ENCODE measurements around the gene ARHGAP4.

ARHGAP4 gene

GRCh38 chrX:153868576-153869472 lies 57.2 kb downstream of the ARHGAP4 start:
- DNase-seq (ENCODE audit: low read depth, low spot score): no peak

GRCh38 chrX:153867671-153868070 lies 58.4 kb downstream of the ARHGAP4 start:
- DNase-seq (ENCODE audit: low read depth, low spot score): no peak

DNA sequence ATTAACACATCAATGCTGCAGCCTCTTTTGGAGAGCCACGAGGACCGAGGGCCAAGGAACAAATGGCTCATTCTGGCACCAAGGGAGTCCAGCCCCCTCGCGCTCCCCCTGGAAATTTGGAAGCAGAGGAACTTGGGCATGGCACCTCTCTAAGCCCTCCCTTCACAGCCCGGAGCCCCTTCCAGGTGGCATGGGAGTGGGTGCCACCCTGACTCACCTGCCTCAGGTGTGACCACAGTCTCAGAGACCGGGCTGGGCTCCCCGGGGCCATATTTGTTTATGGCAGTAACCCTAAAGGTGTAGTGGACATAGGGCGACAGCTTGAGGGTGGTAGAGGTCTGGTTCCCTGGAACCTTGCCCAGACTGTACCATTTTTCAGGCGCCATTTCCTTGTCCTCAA lies 58.9 kb downstream of the ARHGAP4 start:
- no peak for DNase-seq (ENCODE audit: low read depth, low spot score)

DNA sequence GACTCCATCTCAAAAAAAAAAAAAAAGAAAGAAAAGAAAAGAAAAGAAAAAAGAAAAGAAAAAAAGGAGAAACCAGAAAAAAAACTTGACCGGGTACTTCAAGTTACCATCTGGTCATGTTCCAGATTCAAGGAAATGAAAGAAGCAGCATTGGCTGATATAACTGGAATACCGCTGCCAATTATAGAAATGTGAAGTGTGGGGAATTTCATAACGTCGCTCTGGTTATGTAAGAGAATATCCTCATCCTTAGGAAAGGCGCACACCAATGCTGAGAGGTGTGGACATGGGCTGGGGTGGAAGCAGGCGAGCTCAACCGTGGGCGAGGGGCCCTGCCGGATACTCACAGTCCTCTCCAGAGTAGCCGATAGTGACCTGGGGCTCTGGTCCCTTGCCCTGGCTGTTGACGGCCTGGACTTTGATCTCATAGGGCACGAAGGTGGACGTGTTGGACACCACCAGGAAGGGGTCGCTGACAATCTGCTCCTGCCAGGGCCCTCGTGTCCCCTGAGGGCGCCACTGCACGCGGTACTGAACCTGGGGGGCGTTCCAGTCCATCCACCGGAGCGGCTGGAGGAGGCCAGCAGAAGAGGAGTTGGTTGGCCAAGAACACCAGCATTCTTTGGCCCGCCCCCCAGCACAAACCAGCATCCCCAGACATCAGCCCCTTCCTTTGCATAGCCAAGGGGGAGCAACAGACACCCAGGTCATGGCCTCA lies 59.6 kb downstream of the ARHGAP4 start:
- no peak for DNase-seq (ENCODE audit: low read depth, low spot score)

DNA sequence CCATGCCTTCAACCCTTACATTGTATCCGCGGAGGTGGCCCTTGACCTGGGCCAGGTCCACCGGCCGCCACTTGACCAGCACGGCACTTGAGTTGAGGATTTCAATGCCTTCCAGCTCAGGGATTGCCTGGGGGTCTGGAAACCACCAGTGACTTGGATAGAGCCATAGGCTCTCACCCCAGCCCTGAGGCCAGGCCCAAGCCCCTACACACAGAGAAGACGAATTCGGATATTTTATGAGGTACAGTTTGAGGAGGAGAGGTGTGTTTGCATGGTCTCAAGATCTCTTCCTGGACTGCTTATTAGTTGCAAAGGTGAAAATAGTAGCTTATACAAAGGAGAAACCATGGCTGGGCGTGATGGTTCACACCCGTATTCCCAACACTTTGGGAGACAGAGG lies 60.4 kb downstream of the ARHGAP4 start:
- DNase-seq (ENCODE audit: low read depth, low spot score): no peak

GRCh38 chrX:153865321-153865580 lies 60.8 kb downstream of the ARHGAP4 start:
- DNase-seq (ENCODE audit: low read depth, low spot score): no peak

GRCh38 chrX:153864561-153865320 lies 61.3 kb downstream of the ARHGAP4 start:
- DNase-seq (ENCODE audit: low read depth, low spot score): no peak

GRCh38 chrX:153864101-153864500 lies 62.0 kb downstream of the ARHGAP4 start:
- DNase-seq (ENCODE audit: low read depth, low spot score): no peak

DNA sequence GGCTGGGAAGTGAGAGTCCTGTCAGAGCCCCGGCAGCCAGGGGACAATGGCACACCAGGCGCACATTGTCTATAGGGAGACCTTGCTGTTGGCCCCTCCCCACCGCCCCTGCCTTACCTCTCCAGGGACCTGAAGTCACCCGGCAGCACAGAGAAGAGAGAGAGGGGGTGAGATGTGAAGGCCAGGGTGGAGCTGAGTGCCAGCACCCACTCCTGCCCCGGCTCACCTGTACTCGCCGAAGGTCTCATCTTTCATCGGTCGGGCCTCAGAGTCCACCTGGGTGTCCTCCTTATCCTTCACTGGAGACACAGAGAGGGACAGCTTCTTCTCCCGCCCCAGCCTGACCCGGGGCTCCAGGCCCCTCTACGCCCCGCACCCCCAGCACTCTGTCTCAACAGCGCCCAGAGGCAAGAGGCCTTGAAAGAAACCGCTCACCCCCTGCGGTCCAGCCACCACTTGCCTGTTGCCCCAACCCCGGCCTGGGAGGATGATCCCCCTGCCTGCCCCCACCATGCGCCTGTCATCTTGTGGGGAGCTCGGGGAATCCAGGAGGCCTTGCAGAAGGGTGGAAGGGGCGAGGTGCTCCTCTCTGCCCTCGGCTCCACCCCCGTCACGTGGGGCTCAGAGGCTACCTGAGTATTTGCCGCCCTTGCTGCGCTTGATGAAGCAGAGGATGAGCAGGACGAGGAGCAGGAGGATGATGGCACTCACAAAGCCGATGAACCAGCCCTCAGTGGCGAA lies 62.6 kb downstream of the ARHGAP4 start:
- no peak for DNase-seq (ENCODE audit: low read depth, low spot score)

DNA sequence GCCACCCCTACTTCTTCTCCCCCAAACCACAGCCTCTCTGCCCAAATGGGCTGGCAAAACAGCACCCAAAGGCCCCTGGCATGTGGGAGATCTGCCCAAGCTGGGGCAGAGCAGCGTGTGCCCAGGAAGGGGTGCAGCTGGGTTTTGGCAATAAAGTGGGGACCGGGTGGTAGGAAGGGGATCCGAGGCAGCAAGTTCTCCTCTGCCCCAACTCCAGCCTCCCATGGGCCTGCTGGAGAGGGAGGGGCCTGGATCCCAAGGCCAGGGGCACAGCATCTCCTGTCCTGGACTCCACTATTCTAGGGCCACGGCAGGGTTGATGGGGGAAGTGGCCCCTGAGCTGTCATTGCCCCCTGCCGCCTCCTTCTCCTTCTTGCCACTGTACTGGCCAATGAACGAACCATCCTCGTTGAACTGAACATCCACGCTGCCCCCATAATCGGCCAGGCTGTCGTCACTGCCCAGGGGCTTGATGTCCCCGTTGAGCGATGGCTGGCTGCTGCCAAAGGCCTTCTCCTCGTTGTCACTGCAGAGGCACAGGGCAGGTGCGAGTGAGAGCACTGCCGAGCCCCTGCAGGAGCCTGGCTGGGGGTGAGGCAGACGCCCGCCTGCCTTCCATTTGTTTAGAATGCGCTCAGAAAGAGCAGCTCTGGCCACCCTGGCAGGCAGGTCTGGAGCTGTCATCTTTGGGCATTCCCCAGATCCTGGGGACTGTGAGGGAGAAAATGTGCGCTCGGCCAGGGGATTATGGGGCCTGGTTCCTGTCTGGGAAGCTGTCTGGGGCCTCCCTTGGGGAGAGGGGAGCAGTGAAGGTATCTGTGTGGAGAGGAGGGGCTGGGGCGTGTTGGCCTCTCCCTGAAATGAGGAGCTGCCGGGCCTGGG lies 63.5 kb downstream of the ARHGAP4 start:
- DNase-seq (ENCODE audit: low read depth, low spot score): no peak

GRCh38 chrX:153861733-153862310 lies 64.2 kb downstream of the ARHGAP4 start:
- DNase-seq (ENCODE audit: low read depth, low spot score): no peak

DNA sequence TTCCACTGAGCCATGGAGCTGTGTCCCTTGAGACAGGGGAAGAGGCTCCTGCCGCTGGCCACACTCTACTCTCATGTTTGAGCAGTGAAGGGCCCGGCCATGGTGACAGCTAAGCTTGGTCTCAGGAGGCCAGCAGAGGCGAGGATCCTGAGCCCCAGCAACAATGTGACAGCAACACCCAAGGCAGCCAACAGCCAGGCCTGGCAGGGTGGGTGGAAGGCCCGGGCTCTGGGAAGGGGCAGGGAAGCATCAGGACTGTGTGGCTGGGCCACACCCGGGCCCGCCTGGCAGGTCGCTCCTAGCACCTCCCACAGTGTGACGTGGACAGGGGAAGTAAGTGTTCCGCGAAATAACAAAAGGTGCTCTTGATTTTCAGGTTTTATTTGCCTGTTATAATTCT lies 64.9 kb downstream of the ARHGAP4 start:
- no peak for DNase-seq (ENCODE audit: low read depth, low spot score)

Measured in activated naive CD8-positive, alpha-beta T cell treated with anti-CD3 and anti-CD28 coated beads, Interleukin-2, amount 50 U/mL, for 16 hours (primary cell).